Measurements from ENCODE around the gene CMTM2. TPM values are rescaled to one million over a fixed set of nuclear protein-coding genes. Genes with fewer than 3 reads are reported as not detected.

Gene CMTM2
- total and polyA plus RNA-seq, 9 of the 15 experiments (the other 6 are each of a cell fraction or from before 2014, with no cell fraction given) = not detected

GRCh38 chr16:66619534-66620428 lies 40.5 kb downstream of the CMTM2 start (continued):
- TF ChIP-seq ZNF511 (CRISPR knock-in tag; IDR thresholded peaks at IDR 0.05) (no peak), TCF7 (IDR thresholded peaks at IDR 0.05; ENCODE audit: borderline replicate concordance) (no peak), E2F8 (IDR thresholded peaks at IDR 0.05; ENCODE audit: low read depth, partially characterized antibody) (no peak), EWSR1 (IDR thresholded peaks at IDR 0.05; ENCODE audit: borderline replicate concordance, low read depth, partially characterized antibody) (no peak), TCFL5 (CRISPR knock-in tag; conservative IDR thresholded peaks at IDR 0.05) (no peak), SFPQ (IDR thresholded peaks at IDR 0.05; ENCODE audit: low read depth, low read length) (no peak), ZNF174 (CRISPR knock-in tag; IDR thresholded peaks at IDR 0.05) (no peak), ELK3 (CRISPR knock-in tag; IDR thresholded peaks at IDR 0.05) (no peak), RB1 (IDR thresholded peaks at IDR 0.05; ENCODE audit: low read depth) (no peak), ELK1 (CRISPR knock-in tag; IDR thresholded peaks at IDR 0.05) (no peak), NR0B1 (IDR thresholded peaks at IDR 0.05; ENCODE audit: partially characterized antibody) (no peak), TEAD2 (tag; IDR thresholded peaks at IDR 0.05) (no peak), ZNF644 (tag; IDR thresholded peaks at IDR 0.05; ENCODE audit: low read depth) (no peak), CBX2 (IDR thresholded peaks at IDR 0.05; ENCODE audit: insufficient read depth, low read length, poor library complexity, severe bottlenecking) (no peak), RBM17 (IDR thresholded peaks at IDR 0.05; ENCODE audit: borderline replicate concordance, low read depth, low read length) (no peak), CTBP1 (IDR thresholded peaks at IDR 0.05; ENCODE audit: borderline replicate concordance) (no peak; the same call in 1 of the 2 replicates)

All from K562 (cell line).